Neural progenitor cell (in vitro differentiated cells): ENCODE data around the gene ZNF202.

ENCODE experiments used
- CTCF ChIP-seq: fragments of 200-600 bp; sonication (generic); IDR thresholded peaks from 2 replicates; pipeline ENCODE4 v1.5.1; 2017; ENCODE audit warnings: antibody characterized with exemption, mild to moderate bottlenecking
- EZH2 ChIP-seq: fragments of 200-600 bp; sonication (generic); IDR thresholded peaks from 2 replicates; pipeline ENCODE4 v1.6.1; 2017; ENCODE audit warnings: antibody characterized with exemption, mild to moderate bottlenecking, moderate library complexity
- EZH2phosphoT487 ChIP-seq: fragments of 200-600 bp; sonication (generic); IDR thresholded peaks from 2 replicates; pipeline ENCODE4 v1.6.1; 2017; ENCODE audit warnings: antibody characterized with exemption

GRCh38 chr11:123765601-123766000 lies 24.1 kb upstream of the ZNF202 start:
- TF ChIP-seq CTCF (no peak), EZH2 (no peak), EZH2phosphoT487 (no peak)
